GM21423 (cell line): ENCODE measurements around the gene CNTNAP5.
"Not testable (repeated sequence)": the region's sequence is repeated elsewhere in the genome, so short reads cannot be mapped to it uniquely, and the experiment has no call there.

Experiments
- ATAC-seq: cut with Tn5 transposase; IDR thresholded peaks from one replicate; pipeline ENCODE4 v1.9.1; 2021; ENCODE audit warnings: mild to moderate bottlenecking, moderate library complexity; ENCODE audit not compliant: unreplicated experiment

The CNTNAP5 gene

DNA sequence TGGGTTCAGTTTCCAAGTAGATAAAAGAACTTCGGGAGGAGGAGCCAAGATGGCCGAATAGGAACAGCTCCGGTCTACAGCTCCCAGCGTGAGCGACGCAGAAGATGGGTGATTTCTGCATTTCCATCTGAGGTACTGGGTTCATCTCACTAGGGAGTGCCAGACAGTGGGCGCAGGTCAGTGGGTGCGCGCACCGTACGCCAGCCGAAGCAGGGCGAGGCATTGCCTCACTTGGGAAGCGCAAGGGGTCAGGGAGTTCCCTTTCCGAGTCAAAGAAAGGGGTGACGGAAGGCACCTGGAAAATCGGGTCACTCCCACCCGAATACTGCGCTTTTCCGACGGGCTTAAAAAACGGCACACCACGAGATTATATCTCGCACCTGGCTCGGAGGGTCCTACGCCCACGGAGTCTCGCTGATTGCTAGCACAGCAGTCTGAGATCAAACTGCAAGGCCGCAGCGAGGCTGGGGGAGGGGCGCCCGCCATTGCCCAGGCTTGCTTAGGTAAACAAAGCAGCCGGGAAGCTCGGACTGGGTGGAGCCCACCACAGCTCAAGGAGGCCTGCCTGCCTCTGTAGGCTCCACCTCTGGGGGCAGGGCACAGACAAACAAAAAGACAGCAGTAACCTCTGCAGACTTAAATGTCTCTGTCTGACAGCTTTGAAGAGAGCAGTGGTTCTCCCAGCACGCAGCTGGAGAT is 382.9 kb downstream of the CNTNAP5 start:
- not testable (repeated sequence) for ATAC-seq

DNA sequence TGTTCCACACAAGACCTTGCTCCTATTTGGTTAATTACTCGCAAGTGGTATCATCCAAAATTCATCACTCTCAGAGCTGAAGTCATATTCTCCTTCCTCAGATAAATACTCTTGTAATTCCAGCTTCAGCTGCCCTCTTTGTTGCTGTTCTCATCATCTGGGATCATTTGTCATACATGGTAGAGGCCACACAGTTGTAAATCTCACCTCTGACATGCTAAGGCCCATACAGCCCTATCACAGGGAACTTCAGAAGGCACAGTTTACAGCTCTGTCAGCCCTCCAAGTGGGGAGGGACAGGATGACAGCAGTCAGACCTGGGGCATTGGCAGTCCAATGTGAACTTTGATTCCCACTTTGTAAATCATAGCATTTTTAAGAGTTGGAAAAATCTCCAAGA is 399.0 kb downstream of the CNTNAP5 start:
- no peak for ATAC-seq

DNA sequence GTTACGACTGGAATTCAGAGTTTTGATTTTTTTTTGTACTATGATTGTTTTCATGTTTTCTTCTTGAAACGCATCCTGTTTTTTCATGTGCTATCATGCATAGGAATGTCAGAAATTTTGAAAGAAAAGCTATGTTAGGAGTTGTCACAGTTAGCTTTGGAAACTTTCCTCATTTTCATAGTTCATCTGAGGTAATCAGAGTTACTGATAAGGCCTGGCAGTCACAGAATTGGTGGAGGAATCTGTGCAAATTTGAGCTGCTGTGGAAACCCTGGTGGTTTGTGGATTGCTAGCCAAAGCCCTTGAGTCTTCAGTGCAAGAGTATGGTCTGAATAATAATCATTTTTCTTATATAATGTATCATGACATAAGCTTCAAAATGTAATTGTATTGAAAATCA is 401.0 kb downstream of the CNTNAP5 start:
- ATAC-seq, result no peak

DNA sequence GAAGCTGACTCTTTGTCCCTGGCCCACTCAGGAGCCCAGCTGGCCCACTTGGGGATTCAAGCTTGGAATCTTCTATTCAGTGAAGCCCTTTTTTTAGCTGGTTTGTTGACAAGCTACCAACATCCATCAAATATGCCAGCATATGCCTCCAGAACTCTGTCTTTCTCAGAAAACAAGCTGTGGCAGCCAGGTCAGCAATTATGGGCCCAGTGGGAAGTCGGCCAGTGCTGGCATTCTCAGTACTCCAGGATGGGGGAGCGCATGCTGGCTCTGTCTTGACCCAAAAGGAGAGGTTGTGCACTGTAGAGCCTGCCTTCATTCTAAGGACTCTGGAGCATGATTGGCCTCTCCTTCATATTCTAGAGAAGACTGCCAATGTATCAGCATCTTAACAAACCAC is 401.5 kb downstream of the CNTNAP5 start:
- no peak for ATAC-seq

DNA sequence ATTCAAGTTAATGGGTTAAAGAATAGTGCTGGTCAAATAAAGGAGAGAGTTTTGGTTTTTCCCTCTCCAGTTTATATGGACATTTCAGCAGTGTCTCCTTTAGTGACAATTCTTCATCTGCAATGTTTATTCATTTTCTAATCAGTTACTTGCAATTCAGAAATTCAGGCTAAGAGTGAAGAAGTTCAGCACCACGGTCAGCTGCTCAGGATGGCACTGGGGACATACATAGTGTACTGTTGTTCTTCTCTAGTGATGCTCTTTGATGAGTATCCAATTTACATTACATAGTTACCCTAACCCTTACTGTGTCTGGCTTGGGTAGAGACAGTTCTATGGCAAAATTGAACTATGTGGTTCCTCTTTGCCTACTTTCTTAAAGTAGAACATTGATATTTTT is 412.7 kb downstream of the CNTNAP5 start:
- no peak for ATAC-seq

DNA sequence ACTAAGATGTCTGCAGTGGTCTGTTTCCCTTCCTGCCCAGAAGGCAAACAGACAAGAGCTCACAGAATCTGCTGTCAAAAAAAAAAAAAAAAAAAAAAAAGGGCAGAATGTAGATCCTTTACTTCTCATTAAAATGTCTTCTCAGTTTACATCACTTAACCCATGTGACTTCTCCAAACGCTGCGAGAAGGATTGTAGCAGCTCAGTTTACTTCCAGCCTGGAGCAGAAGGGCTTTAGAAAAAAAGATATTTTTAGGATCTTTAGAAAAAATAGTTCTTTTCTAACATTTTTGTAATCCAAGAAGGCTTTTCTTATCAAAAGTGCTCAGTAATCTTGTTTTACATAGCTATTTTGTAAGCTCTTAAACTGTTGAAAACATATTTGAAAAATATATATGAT is 425.4 kb downstream of the CNTNAP5 start:
- no peak for ATAC-seq

DNA sequence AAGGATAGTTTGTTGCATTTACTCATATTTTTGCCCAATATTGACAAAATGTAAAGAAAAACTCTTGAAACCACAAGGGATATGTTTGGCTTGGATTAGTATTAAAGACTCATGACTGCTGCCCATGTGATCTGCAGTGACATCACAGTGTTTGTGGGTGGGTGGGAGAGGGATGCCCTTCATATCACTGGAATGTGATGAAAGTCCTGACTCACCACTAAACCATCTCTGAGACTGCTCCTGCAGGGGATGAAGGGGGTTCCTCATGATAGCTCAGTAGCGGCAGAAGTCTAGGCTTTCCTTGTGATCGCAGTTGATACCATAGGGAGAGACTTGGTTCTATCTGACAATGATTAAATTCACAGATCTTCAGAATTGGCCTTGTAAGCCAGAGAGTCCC is 451.2 kb downstream of the CNTNAP5 start:
- ATAC-seq, result no peak

DNA sequence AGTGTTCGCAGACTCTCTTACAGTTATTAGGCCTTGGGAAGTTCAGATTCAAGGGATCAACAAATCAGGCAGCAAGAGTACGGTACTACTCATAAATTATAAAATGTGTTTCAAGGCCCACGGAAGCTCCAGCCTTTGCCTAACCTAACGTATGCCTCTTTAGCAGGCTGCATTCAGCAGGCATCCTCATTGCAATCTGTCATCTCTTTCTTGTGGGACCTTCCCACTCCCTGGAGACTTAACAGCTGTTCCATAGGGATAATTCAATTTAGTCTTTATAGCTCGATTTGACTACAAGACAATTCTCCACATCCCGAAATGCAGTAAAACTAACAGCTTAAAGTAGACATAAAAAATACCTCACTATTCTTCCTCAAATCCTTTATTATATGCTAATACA is 453.7 kb downstream of the CNTNAP5 start:
- ATAC-seq, result no peak

DNA sequence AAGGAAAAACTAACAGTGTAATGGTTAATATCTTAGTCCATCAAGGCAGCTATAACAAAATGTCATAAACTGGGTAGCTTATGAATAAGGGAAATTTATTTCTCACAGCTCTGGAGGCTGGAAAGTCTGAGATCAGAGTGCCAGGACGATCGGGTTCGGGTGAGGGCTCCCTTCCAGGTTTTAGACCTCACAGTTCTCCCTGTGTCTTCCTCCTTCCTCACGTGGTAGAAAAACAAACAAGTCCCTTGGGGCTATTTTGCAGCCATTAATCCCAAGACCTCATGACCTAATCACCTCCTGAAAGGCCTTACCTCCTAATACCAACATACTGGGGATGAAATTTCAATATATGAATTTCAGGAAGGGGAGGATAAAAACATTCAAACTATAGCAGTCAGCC is 455.9 kb downstream of the CNTNAP5 start:
- no peak for ATAC-seq

DNA sequence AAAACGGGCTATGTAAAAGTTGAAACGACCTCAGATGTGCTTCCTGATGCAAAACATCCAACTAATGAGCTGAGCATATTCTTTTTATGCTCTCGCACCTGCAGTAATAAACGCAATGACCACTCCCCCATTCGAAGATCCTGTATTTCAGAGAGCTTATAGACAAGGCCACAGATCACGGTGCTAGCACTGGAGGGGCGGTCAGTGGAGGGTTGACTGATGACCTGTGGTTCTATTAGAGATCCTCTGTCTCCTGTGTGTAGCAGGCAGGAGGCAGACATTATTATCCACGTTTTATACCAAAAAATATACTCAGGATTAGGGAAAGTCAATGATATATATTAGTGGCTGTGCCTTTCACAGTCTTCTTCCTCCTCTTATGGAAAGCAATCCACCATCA is 457.0 kb downstream of the CNTNAP5 start:
- ATAC-seq, result no peak

DNA sequence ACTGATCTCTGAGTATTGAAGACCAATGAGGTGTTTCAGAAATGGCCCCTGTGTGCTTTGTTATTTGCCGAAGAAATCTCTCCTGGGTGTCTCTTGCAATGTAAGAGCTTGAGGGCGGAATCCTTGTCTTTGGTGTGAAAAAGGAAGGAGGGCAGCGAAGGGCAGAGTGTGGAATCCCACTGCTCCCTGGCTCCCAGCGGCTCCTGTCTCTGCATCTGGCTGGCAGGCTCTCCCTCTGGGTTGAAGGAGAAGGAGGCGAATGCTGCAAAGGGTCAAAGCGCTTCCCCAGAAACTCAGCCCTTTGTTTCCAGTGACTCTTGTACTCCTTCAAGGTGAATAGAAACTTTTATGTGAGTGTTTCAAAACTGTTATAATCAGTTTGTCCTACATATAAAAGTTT is 457.5 kb downstream of the CNTNAP5 start:
- ATAC-seq, result no peak

DNA sequence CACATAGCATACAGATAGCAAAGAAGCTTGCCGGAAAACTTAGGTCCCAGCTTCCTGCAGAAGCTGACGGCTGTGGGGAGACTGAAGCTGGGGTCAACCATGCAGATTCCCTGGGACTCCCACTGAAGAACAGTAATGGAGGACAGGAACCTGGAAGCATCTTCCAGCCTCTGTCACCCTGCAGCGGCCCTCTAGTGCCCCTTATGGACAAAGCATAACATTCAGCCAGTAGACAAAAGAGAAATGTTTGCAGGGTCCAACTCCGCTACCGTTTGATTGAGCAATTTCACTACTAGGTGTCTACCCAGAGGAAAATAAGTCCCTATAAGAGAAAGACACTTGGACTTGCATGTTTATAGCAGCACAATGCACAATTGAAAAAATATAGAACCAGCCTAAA is 460.6 kb downstream of the CNTNAP5 start:
- ATAC-seq, result no peak

DNA sequence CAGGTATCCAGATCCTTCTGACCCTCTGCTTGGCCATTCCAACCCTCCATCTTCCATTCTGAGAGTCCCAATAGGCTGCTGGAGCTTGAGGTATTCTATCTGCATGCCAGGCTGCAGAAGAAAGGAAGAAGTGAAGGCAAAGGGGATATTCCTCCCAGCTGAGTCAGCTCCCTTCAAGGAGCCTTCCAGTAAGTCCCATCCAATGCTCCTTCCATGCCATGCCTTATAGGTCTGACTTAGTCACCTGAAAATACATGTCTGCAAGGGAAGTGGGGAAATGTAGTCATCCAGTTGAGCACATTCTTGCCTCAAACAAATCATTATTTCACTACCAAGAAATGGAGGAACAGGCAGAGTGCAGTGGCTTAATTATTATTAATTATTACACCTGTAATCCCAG is 464.6 kb downstream of the CNTNAP5 start:
- ATAC-seq, result no peak

DNA sequence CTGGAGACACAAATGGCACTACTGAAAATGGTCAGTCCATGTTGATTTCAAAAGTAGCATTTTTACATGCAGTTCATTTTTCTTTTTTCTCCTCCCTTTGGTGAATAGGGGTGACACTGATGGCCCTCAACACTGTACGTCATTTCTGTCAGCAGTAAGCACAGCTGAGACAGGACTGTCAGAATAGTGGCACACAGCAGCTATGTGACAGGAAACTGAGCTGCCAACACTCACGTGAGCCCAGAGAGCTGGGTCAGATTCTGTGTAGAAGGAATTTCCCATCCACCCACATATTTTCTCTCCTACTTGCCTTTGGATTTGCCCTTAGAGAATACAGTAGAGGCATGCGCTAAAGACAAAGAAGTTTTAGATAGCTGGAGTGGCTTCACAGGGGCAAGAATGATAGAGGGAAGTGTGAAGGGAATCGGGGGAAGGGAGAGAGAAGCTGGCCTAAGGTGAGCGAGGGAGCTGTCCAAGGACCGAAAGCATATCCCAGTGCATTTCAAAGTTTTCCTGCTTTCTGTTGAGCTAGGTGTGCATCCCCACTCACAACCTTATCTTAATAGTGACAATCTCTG is 476.6 kb downstream of the CNTNAP5 start:
- no peak for ATAC-seq

DNA sequence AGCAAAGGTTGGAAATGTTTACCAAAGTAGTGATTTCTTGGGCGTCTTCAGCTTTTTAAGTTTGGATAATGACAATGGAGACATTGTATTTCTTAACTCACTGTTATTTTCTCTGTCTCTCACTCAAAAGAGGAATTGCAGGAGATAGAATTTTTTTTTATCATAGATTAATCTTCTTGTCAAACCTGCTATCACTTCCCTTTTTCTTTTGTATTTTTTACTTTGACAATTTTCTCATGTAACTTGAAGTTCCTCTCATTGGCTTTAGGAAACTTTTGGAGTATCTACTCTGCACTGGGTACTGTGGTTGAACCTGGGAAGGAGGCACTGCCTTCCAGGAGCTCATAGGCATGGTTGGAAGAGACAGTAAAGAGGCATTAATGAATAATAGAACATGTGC is 489.1 kb downstream of the CNTNAP5 start:
- ATAC-seq, result no peak

DNA sequence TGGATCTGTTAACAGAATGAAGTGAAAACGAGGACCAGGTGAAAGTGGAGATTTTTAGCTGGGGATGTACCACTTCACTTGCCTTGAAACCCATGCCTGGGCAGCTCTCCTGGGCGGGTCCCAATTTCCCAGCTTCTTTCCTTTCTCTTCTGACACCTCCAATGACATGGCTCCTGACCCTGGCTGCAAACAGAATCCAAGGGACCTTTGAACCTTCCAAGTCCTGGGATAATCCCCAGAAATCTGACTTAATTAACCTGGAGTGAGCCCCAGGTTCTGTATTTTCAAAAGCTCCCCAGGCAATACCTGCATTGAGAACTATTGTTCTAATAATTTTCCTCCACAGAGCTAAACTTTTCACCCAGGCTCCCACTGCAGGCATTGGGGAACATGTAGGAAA is 495.9 kb downstream of the CNTNAP5 start:
- no peak for ATAC-seq

DNA sequence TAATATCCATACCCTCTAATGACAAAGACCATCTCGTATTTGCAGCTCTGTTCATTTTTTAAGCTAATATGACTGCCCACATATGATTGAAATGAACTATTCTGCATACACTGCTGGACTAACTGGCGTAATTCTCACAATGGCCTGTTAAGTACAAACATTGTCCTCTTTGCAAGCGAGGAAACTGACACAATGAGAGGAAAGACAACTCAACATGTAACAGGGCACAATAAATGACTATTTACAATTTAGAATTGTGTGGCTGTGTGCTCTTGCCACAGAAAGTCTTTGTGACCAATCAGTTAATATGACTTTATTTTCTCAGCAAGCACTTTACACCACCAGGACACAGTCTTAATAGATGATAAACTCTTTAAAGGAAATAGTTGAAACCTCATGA is 498.0 kb downstream of the CNTNAP5 start:
- ATAC-seq, result no peak

DNA sequence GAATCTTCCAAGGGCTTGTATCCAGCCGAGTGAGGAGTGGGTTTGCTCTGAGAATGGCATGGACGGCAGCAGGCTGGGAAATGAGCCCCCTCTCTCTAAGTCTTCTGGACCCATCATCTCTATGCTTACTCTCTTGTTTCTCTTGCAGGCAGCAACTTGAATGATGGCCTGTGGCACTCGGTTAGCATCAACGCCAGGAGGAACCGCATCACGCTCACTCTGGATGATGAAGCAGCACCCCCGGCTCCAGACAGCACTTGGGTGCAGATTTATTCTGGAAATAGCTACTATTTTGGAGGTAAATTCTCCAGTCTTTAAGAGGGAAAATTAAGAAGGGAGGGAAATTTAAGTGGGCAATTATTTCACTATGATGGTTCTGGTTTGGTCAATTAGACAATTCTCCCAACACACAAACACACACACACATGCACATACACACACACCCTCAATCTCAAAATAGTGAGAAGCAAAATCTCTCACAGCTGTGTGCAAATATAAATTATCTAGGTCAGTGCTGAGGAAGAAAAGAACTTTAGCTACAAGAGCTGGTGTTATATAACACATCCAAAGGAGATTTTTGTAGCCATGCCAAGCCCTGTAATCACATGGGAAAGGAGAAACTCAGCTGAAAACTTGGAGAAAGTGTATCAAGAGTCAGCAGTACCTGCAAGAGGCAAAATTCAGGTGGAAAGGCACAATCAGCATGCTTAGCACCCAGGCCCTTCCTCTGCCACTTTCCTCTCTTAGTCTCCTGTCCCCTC is 499.2 kb downstream of the CNTNAP5 start:
- ATAC-seq, result no peak

DNA sequence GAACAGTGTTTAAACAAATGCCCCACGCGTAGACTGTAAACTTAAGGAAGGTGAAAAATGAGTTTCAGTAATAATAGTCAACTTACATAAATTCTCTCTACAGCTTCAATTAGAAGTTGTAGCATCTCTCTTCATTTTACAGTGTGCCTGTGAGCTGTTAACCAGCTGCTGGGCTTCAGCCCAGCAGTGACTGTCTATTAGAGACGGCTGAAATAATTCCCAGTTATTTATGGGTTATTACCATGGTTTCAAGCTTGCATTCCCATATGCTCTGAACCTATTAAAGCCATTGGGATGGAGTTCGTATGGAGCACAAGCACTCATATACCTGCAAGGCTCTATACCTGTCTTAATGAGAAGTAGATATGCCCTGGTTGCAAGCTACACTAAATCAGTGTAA is 501.1 kb downstream of the CNTNAP5 start:
- ATAC-seq, result no peak

DNA sequence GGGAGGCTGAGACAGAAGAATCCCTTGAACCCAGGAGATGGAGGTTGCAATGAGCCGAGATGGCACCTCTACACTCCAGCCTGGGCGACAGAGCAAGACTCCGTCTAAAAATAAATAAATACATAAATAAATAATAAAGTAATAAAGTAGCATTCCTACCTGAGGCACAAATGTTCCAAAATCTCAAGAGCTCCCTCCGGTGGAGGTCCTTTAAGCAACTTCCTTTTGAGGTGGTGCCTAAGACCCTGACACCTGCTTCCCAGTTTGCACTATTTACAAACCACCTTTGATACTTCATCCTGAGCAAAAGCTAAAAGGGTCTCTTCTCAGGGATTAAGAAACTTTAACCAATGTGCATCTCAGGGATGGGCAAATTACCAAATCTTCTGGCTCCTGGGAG is 505.1 kb downstream of the CNTNAP5 start:
- ATAC-seq, result no peak

DNA sequence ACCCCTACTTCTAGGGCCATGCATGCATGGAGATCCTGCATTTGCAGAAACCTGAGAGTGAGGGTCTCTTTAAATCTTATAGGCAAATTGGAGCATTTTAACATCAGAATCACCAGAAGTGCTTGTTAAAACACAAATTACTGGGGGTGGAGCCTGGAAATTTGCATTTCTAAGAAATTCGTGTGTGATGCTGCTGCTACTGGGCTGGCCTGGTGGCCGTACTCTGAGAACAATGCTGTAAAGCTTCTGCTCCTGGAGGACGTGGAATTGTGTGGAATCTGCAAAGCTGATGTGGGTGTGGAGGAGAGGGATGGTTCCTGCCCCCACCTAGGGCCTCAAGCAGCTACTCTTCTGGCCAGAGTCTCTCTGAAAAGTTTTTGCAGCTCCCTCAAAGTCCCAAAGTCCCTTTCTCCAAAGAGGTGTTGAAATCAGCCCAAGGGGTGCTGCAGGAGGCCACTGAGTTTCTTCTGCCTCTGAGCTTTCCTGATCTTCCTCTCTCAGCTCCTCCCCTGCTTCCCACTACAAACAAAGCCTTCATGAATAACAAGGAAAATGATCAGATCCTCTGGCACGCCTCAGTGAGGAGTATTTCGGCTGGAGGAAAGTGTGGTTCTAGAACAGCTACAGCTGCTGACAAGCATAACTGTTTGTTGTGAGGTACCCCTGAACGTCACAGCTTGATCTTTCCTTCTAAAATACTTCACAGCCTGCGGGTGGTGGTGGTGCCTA is 508.3 kb downstream of the CNTNAP5 start:
- no peak for ATAC-seq

DNA sequence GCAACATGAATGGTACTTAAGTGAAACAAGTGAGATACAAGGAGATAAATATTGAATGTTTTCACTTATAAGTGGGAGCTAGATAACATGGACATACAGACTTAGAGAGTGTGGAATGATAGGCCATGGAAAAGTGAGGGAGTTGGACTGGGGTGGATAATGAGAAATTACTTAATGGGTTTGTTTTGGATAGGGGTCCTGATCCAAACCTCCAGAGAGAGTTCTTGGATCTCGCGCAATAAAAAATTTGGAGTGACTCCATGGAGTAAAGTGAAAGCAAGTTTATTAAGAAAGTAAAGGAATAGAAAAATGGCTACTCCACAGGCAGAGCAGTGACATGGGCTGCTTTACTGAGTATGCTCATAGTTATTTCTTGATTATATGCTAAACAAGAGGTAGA is 508.9 kb downstream of the CNTNAP5 start:
- ATAC-seq, result no peak
